Dermis blood vessel endothelial cell (primary cell): ENCODE measurements around the gene RFX6. TPM values are rescaled to one million over a fixed set of nuclear protein-coding genes. Genes with fewer than 3 reads are reported as not detected.

Experiments
- DNase-seq: peaks from one replicate; pipeline ENCODE4 v3.0.0; 2010
- total RNA-seq: library from RNA; depleted of rRNA; stranded (reverse); fragments of >200 nt; gene quantifications from 2 replicates; pipeline ENCODE4 v1.2.3, GENCODE V29; 2014

RFX6 gene
- total RNA-seq, 1 donor from 2014 or later = not detected

GRCh38 chr6:116974526-116975316, 97.7 kb downstream of the RFX6 start:
- no peak for DNase-seq

GRCh38 chr6:116975600-116975999, 98.6 kb downstream of the RFX6 start:
- DNase-seq = no peak

- no peak for DNase-seq
These were observed 102.5 kb downstream of the RFX6 start for GRCh38 chr6:116979560-116979959.

Other genes starting within 250 kb of the RFX6 start
- gene ZUP1, start 208.5 kb upstream of the RFX6 start, total RNA-seq = 21.6 and 22.8 TPM in 2 replicates
- 16.1 and 17.4 TPM in 2 replicates for gene KPNA5, start 196.0 kb upstream of the RFX6 start, total RNA-seq
- gene FAM162B, start 111.5 kb upstream of the RFX6 start, total RNA-seq = 4.3 and 5.6 TPM in 2 replicates
- gene GPRC6A, start 48.2 kb upstream of the RFX6 start, total RNA-seq = not detected in 2 replicates